WTC11 (cell line): Measurements from ENCODE around the gene NUDT17. TPM values are rescaled to one million over a fixed set of nuclear protein-coding genes. Genes with fewer than 3 reads are reported as not detected.

Experiments used
- ATAC-seq: fragments of 200-7000 bp; cut with Tn5 transposase; 2 replicates; pipeline ENCODE4 v1.10.0; 2021; ENCODE audit warnings: mild to moderate bottlenecking, moderate library complexity
- CTCF ChIA-PET: fragments of 300-600 bp; sonication (Branson Sonifier 250); formaldehyde crosslinking; loops from one replicate; lab custom pipeline; 2021; ENCODE audit warnings: antibody characterized with exemption; lab: Charles Lee
- POLR2A ChIA-PET: fragments of 350-600 bp; sonication (Branson Sonifier 250); formaldehyde crosslinking; loops from one replicate; lab custom pipeline; 2021; ENCODE audit warnings: antibody characterized with exemption; lab: Charles Lee
- DNase-seq: peaks from one replicate; pipeline ENCODE4 v3.0.0; 2021; ENCODE audit warnings: low spot score
- H3K27ac Mint-ChIP-seq: 2 replicates; pipeline ENCODE4 v1.8.0; 2021; ENCODE audit warnings: mixed read lengths
- H3K27me3 Mint-ChIP-seq: 2 replicates; pipeline ENCODE4 v1.8.0; 2021; ENCODE audit warnings: low read depth, mild to moderate bottlenecking, moderate library complexity, mixed read lengths
- H3K36me3 Mint-ChIP-seq: 2 replicates; pipeline ENCODE4 v1.8.0; 2021; ENCODE audit warnings: mixed read lengths
- H3K4me1 Mint-ChIP-seq: 2 replicates; pipeline ENCODE4 v1.8.0; 2022; ENCODE audit warnings: mixed read lengths
- H3K4me3 Mint-ChIP-seq: 2 replicates; pipeline ENCODE4 v1.8.0; 2021; ENCODE audit warnings: mild to moderate bottlenecking, moderate library complexity, mixed read lengths
- H3K9me3 Mint-ChIP-seq: 2 replicates; pipeline ENCODE4 v1.8.0; 2021; ENCODE audit warnings: mixed read lengths
- CREM ChIP-seq: sonication (generic); formaldehyde crosslinking; IDR thresholded peaks from 2 replicates; pipeline ENCODE4 v1.8.1; 2022; ENCODE audit warnings: mild to moderate bottlenecking, missing genetic modification reagents, moderate library complexity
- E2F4 ChIP-seq: sonication (generic); formaldehyde crosslinking; IDR thresholded peaks from 2 replicates; pipeline ENCODE4 v1.8.1; 2022; ENCODE audit warnings: low read depth, mild to moderate bottlenecking, moderate library complexity, missing genetic modification reagents, borderline replicate concordance
- FOXP1 ChIP-seq: sonication (generic); formaldehyde crosslinking; IDR thresholded peaks from 2 replicates; pipeline ENCODE4 v1.8.0; 2022; ENCODE audit warnings: missing genetic modification reagents, mild to moderate bottlenecking, moderate library complexity, borderline replicate concordance
- HMGA2 ChIP-seq: fragments of 250-450 bp; sonication (Bioruptor Pico); IDR thresholded peaks from 2 replicates; pipeline ENCODE4 v1.4.0; 2021; ENCODE audit warnings: mild to moderate bottlenecking, moderate library complexity
- MAX ChIP-seq: sonication (generic); formaldehyde crosslinking; IDR thresholded peaks from 2 replicates; pipeline ENCODE4 v1.8.0; 2022; ENCODE audit warnings: mild to moderate bottlenecking, missing genetic modification reagents
- MYBL2 ChIP-seq: sonication (generic); formaldehyde crosslinking; IDR thresholded peaks from 2 replicates; pipeline ENCODE4 v1.8.1; 2023; ENCODE audit warnings: mild to moderate bottlenecking, moderate library complexity, missing genetic modification reagents
- NFATC4 ChIP-seq: fragments of 250-450 bp; sonication (Bioruptor Pico); IDR thresholded peaks from 2 replicates; pipeline ENCODE4 v1.9.0; 2021; ENCODE audit warnings: mild to moderate bottlenecking
- NFE2L1 ChIP-seq: sonication (generic); formaldehyde crosslinking; IDR thresholded peaks from 2 replicates; pipeline ENCODE4 v1.8.1; 2023; ENCODE audit warnings: missing genetic modification reagents
- NFYB ChIP-seq: sonication (generic); formaldehyde crosslinking; conservative IDR thresholded peaks from 2 replicates; pipeline ENCODE4 v1.8.0; 2022; ENCODE audit warnings: low read depth, missing genetic modification reagents
- NR3C1 ChIP-seq: sonication (generic); formaldehyde crosslinking; conservative IDR thresholded peaks from 2 replicates; pipeline ENCODE4 v1.8.1; 2023; ENCODE audit warnings: low read depth, mild to moderate bottlenecking, missing genetic modification reagents
- SOX15 ChIP-seq: fragments of 250-450 bp; sonication (Bioruptor Pico); IDR thresholded peaks from 2 replicates; pipeline ENCODE4 v1.9.0; 2021; ENCODE audit warnings: mild to moderate bottlenecking
- SP1 ChIP-seq: sonication (generic); formaldehyde crosslinking; conservative IDR thresholded peaks from 2 replicates; pipeline ENCODE4 v1.8.1; 2022; ENCODE audit warnings: missing genetic modification reagents
- ZBTB43 ChIP-seq: sonication (generic); formaldehyde crosslinking; IDR thresholded peaks from 2 replicates; pipeline ENCODE4 v1.8.1; 2023; ENCODE audit warnings: mild to moderate bottlenecking, missing genetic modification reagents
- ZNF121 ChIP-seq: sonication (generic); formaldehyde crosslinking; IDR thresholded peaks from 2 replicates; pipeline ENCODE4 v1.8.0; 2023; ENCODE audit warnings: missing genetic modification reagents
- ZNF232 ChIP-seq: sonication (generic); formaldehyde crosslinking; IDR thresholded peaks from 2 replicates; pipeline ENCODE4 v1.8.0; 2022; ENCODE audit warnings: mild to moderate bottlenecking, missing genetic modification reagents
- ZNF425 ChIP-seq: fragments of 250-450 bp; sonication (Bioruptor Pico); conservative IDR thresholded peaks from 2 replicates; pipeline ENCODE4 v1.9.0; 2021; ENCODE audit warnings: mild to moderate bottlenecking
- ZNF512 ChIP-seq: sonication (generic); formaldehyde crosslinking; IDR thresholded peaks from 2 replicates; pipeline ENCODE4 v1.8.1; 2022; ENCODE audit warnings: missing genetic modification reagents, borderline replicate concordance
- total RNA-seq: library from RNA; stranded (reverse); gene quantifications from 3 replicates; pipeline ENCODE4 v1.2.3, GENCODE V29; 2021
- TF ChIP-seq, protein P1 (sequence below): sonication (generic); formaldehyde crosslinking; IDR thresholded peaks from 2 replicates; pipeline ENCODE4 v1.8.0; 2022; ENCODE audit warnings: missing genetic modification reagents
- TF ChIP-seq, protein P2 (sequence below): sonication (generic); formaldehyde crosslinking; IDR thresholded peaks from 2 replicates; pipeline ENCODE4 v1.8.1; 2023; ENCODE audit warnings: mild to moderate bottlenecking, missing genetic modification reagents, moderate library complexity
- TF ChIP-seq, protein P3 (sequence below): sonication (generic); formaldehyde crosslinking; IDR thresholded peaks from 2 replicates; pipeline ENCODE4 v1.8.1; 2023; ENCODE audit warnings: mild to moderate bottlenecking, missing genetic modification reagents, moderate library complexity

Gene NUDT17
- total RNA-seq, 1 experiment from 2014 or later: 2.7 TPM

DNA sequence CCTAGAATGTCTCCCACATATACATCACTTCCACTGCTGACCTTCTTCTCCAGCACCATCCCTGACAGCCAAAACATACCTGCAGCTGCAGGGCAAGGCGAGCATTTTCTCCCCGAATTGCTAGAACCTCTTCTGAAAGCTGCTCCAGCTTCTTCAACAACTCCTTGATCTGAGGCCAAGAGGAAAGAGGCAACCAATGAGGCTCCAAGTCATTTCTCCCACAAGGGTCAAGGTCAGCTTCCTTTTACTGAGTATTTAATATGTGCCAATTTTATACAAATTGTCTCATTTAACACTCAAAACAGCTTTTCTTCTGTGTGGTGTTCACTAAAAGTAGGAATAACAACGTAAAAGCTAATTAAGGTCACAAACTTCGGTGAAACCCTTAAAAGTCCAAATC, 22.8 kb downstream of the NUDT17 start:
- CTCF ChIA-PET: interaction anchor here (0.5 kb wide), 1 partner anchor 21 kb away, joined by 3 read pairs; no protein-coding TSS in a partner anchor
- TF ChIP-seq NFYB (CRISPR knock-in tag) (no peak), ZNF512 (CRISPR knock-in tag) (no peak), HMGA2 (CRISPR knock-in tag) (no peak), ZNF121 (CRISPR knock-in tag) (no peak), FOXP1 (CRISPR knock-in tag) (no peak), ZNF425 (CRISPR knock-in tag) (no peak), E2F4 (CRISPR knock-in tag) (no peak), SP1 (CRISPR knock-in tag) (no peak), NFATC4 (CRISPR knock-in tag) (no peak), MYBL2 (CRISPR knock-in tag) (no peak), NR3C1 (CRISPR knock-in tag) (no peak), ZBTB43 (CRISPR knock-in tag) (no peak), MAX (CRISPR knock-in tag) (no peak), CREM (CRISPR knock-in tag) (no peak), SOX15 (no peak), ZNF232 (CRISPR knock-in tag) (no peak), NFE2L1 (CRISPR knock-in tag) (no peak)
- TF ChIP-seq, protein P1, sequence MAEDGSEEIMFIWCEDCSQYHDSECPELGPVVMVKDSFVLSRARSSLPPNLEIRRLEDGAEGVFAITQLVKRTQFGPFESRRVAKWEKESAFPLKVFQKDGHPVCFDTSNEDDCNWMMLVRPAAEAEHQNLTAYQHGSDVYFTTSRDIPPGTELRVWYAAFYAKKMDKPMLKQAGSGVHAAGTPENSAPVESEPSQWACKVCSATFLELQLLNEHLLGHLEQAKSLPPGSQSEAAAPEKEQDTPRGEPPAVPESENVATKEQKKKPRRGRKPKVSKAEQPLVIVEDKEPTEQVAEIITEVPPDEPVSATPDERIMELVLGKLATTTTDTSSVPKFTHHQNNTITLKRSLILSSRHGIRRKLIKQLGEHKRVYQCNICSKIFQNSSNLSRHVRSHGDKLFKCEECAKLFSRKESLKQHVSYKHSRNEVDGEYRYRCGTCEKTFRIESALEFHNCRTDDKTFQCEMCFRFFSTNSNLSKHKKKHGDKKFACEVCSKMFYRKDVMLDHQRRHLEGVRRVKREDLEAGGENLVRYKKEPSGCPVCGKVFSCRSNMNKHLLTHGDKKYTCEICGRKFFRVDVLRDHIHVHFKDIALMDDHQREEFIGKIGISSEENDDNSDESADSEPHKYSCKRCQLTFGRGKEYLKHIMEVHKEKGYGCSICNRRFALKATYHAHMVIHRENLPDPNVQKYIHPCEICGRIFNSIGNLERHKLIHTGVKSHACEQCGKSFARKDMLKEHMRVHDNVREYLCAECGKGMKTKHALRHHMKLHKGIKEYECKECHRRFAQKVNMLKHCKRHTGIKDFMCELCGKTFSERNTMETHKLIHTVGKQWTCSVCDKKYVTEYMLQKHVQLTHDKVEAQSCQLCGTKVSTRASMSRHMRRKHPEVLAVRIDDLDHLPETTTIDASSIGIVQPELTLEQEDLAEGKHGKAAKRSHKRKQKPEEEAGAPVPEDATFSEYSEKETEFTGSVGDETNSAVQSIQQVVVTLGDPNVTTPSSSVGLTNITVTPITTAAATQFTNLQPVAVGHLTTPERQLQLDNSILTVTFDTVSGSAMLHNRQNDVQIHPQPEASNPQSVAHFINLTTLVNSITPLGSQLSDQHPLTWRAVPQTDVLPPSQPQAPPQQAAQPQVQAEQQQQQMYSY (CRISPR knock-in tag): no peak
- TF ChIP-seq, protein P2, sequence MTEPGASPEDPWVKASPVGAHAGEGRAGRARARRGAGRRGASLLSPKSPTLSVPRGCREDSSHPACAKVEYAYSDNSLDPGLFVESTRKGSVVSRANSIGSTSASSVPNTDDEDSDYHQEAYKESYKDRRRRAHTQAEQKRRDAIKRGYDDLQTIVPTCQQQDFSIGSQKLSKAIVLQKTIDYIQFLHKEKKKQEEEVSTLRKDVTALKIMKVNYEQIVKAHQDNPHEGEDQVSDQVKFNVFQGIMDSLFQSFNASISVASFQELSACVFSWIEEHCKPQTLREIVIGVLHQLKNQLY: no peak
- TF ChIP-seq, protein P3, sequence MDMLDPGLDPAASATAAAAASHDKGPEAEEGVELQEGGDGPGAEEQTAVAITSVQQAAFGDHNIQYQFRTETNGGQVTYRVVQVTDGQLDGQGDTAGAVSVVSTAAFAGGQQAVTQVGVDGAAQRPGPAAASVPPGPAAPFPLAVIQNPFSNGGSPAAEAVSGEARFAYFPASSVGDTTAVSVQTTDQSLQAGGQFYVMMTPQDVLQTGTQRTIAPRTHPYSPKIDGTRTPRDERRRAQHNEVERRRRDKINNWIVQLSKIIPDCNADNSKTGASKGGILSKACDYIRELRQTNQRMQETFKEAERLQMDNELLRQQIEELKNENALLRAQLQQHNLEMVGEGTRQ (CRISPR knock-in tag): no peak
- no peaks in the 10 kb centered on the region for H3K9me3 Mint-ChIP-seq
- peaks cover 2% of the 10 kb centered on the region; the same call in 1 of the 2 replicates for H3K36me3 Mint-ChIP-seq
- no peak overlapping the region for H3K27ac Mint-ChIP-seq
- no peak overlapping the region for H3K4me3 Mint-ChIP-seq
- POLR2A ChIA-PET: no interaction called here
- DNase-seq (no peak), ATAC-seq (no peak)
- H3K27me3 Mint-ChIP-seq: peaks cover 18% of the 10 kb centered on the region
- H3K4me1 Mint-ChIP-seq: peaks cover 43% of the 10 kb centered on the region
